ENCODE data around the gene STK32B.

STK32B gene

GRCh38 chr4:5340991-5341451 is 289.7 kb downstream of the STK32B start:
- H3K27ac ChIP-seq (ENCODE audit: extremely low read depth, low read depth, low read length), result no peak overlapping the region
- no peak overlapping the region for H3K4me3 ChIP-seq (ENCODE audit: low read depth, low read length)
- no peaks in the 10 kb centered on the region for H3K4me1 ChIP-seq (ENCODE audit: control insufficient read depth, insufficient read depth, low read length)
- no peak for TF ChIP-seq ZNF514 (tag by site-specific recombination; IDR thresholded peaks at IDR 0.05)
- TF ChIP-seq, protein P1, sequence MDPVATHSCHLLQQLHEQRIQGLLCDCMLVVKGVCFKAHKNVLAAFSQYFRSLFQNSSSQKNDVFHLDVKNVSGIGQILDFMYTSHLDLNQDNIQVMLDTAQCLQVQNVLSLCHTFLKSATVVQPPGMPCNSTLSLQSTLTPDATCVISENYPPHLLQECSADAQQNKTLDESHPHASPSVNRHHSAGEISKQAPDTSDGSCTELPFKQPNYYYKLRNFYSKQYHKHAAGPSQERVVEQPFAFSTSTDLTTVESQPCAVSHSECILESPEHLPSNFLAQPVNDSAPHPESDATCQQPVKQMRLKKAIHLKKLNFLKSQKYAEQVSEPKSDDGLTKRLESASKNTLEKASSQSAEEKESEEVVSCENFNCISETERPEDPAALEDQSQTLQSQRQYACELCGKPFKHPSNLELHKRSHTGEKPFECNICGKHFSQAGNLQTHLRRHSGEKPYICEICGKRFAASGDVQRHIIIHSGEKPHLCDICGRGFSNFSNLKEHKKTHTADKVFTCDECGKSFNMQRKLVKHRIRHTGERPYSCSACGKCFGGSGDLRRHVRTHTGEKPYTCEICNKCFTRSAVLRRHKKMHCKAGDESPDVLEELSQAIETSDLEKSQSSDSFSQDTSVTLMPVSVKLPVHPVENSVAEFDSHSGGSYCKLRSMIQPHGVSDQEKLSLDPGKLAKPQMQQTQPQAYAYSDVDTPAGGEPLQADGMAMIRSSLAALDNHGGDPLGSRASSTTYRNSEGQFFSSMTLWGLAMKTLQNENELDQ (tag by site-specific recombination; IDR thresholded peaks at IDR 0.05; ENCODE audit: low read depth), result no peak
- TF ChIP-seq, protein P2, sequence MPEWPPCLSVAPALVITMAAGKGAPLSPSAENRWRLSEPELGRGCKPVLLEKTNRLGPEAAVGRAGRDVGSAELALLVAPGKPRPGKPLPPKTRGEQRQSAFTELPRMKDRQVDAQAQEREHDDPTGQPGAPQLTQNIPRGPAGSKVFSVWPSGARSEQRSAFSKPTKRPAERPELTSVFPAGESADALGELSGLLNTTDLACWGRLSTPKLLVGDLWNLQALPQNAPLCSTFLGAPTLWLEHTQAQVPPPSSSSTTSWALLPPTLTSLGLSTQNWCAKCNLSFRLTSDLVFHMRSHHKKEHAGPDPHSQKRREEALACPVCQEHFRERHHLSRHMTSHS (tag by site-specific recombination; IDR thresholded peaks at IDR 0.05), result no peak
- no peak for TF ChIP-seq ZNF302 (tag by site-specific recombination; IDR thresholded peaks at IDR 0.05; ENCODE audit: low read depth)
- TF ChIP-seq ZNF398 (tag by site-specific recombination; IDR thresholded peaks at IDR 0.05), result no peak
- no peak for TF ChIP-seq ZNF777 (tag by site-specific recombination; IDR thresholded peaks at IDR 0.05; ENCODE audit: borderline replicate concordance)
- TF ChIP-seq ZNF426 (tag by site-specific recombination; IDR thresholded peaks at IDR 0.05), result no peak
- TF ChIP-seq MEIS1 (CRISPR knock-in tag; IDR thresholded peaks at IDR 0.05; ENCODE audit: borderline replicate concordance), result no peak
- no peak for TF ChIP-seq ZNF266 (tag by site-specific recombination; IDR thresholded peaks at IDR 0.05; ENCODE audit: low read depth)
- no peak for TF ChIP-seq ZFP69B (tag by site-specific recombination; IDR thresholded peaks at IDR 0.05)
- TF ChIP-seq ZNF404 (tag by site-specific recombination; IDR thresholded peaks at IDR 0.05), result no peak
- no peak for TF ChIP-seq ZNF621 (tag by site-specific recombination; IDR thresholded peaks at IDR 0.05)
- no peak for TF ChIP-seq GFI1B (tag by site-specific recombination; IDR thresholded peaks at IDR 0.05)
- no peak for TF ChIP-seq PRDM4 (tag by site-specific recombination; IDR thresholded peaks at IDR 0.05)
- no peaks in the 10 kb centered on the region for H3K36me3 ChIP-seq (ENCODE audit: control insufficient read depth in 2 of 2, insufficient read depth in 1 of 2, low read length in 2 of 2)
- ChIA-PET CTCF (no interaction called here), POLR2A (no interaction called here)
- H3K9me3 ChIP-seq (ENCODE audit: control insufficient read depth, insufficient read depth, low read depth, low read length), result no peaks in the 10 kb centered on the region

- CTCF ChIA-PET, result no interaction called here
- POLR2A ChIA-PET, result no interaction called here
- H3K27ac ChIP-seq (ENCODE audit: extremely low read depth, low read depth, low read length), result no peak overlapping the region
- H3K4me3 ChIP-seq (ENCODE audit: low read depth, low read length), result no peak overlapping the region
- H3K36me3 ChIP-seq (ENCODE audit: control insufficient read depth in 2 of 2, insufficient read depth in 1 of 2, low read length in 2 of 2), result no peaks in the 10 kb centered on the region
- no peaks in the 10 kb centered on the region for H3K9me3 ChIP-seq (ENCODE audit: control insufficient read depth, insufficient read depth, low read depth, low read length)
- TF ChIP-seq, protein P3, sequence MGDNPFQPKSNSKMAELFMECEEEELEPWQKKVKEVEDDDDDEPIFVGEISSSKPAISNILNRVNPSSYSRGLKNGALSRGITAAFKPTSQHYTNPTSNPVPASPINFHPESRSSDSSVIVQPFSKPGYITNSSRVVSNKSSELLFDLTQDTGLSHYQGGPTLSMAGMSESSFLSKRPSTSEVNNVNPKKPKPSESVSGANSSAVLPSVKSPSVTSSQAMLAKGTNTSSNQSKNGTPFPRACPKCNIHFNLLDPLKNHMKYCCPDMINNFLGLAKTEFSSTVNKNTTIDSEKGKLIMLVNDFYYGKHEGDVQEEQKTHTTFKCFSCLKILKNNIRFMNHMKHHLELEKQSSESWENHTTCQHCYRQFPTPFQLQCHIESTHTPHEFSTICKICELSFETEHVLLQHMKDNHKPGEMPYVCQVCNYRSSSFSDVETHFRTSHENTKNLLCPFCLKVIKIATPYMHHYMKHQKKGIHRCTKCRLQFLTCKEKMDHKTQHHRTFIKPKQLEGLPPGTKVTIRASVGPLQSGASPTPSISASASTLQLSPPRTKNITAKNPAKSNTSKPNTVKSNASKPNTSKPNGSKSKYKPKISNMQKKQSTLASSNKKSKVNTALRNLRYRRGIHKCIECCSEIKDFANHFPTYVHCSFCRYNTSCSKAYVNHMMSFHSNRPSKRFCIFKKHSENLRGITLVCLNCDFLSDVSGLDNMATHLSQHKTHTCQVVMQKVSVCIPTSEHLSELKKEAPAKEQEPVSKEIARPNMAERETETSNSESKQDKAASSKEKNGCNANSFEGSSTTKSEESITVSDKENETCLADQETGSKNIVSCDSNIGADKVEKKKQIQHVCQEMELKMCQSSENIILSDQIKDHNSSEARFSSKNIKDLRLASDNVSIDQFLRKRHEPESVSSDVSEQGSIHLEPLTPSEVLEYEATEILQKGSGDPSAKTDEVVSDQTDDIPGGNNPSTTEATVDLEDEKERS (tag by site-specific recombination; IDR thresholded peaks at IDR 0.05), result no peak
- TF ChIP-seq ZNF561 (tag by site-specific recombination; IDR thresholded peaks at IDR 0.05; ENCODE audit: borderline replicate concordance), result no peak
- no peak for TF ChIP-seq SCRT2 (tag by site-specific recombination; IDR thresholded peaks at IDR 0.05)
- no peak for TF ChIP-seq ZNF830 (tag by site-specific recombination; IDR thresholded peaks at IDR 0.05; ENCODE audit: low read depth)
- TF ChIP-seq, protein P4, sequence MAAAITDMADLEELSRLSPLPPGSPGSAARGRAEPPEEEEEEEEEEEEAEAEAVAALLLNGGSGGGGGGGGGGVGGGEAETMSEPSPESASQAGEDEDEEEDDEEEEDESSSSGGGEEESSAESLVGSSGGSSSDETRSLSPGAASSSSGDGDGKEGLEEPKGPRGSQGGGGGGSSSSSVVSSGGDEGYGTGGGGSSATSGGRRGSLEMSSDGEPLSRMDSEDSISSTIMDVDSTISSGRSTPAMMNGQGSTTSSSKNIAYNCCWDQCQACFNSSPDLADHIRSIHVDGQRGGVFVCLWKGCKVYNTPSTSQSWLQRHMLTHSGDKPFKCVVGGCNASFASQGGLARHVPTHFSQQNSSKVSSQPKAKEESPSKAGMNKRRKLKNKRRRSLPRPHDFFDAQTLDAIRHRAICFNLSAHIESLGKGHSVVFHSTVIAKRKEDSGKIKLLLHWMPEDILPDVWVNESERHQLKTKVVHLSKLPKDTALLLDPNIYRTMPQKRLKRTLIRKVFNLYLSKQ (tag by site-specific recombination; IDR thresholded peaks at IDR 0.05; ENCODE audit: borderline replicate concordance), result no peak
- no peak for TF ChIP-seq ZNF514 (tag by site-specific recombination; IDR thresholded peaks at IDR 0.05)
- TF ChIP-seq ZNF510 (tag by site-specific recombination; IDR thresholded peaks at IDR 0.05; ENCODE audit: insufficient replicate concordance), result no peak
- no peaks in the 10 kb centered on the region for H3K4me1 ChIP-seq (ENCODE audit: control insufficient read depth, insufficient read depth, low read length)
Measured at GRCh38 chr4:5341526-5341925, 290.2 kb downstream of the STK32B start.

All from HEK293 (cell line).